Left ventricle myocardium inferior (tissue), 1 donor: ENCODE data around the gene NUDT5. TPM values are rescaled to one million over a fixed set of nuclear protein-coding genes. Genes with fewer than 3 reads are reported as not detected.

Experiments used
- DNase-seq: peaks from one replicate; pipeline ENCODE4 v3.0.0-alpha.2; 2020
- H3K27ac ChIP-seq: fragments of 200-600 bp; replicated peaks from 2 replicates; pipeline ENCODE4 v1.8.0; 2021
- H3K27me3 ChIP-seq: fragments of 200-600 bp; 2 replicates; pipeline ENCODE4 v1.8.0; 2021; ENCODE audit warnings: low read depth
- H3K36me3 ChIP-seq: fragments of 200-600 bp; 2 replicates; pipeline ENCODE4 v1.8.0; 2021
- H3K4me1 ChIP-seq: fragments of 200-600 bp; 2 replicates; pipeline ENCODE4 v1.8.0; 2021
- H3K4me3 ChIP-seq: fragments of 200-600 bp; 2 replicates; pipeline ENCODE4 v1.8.0; 2021; ENCODE audit warnings: mild to moderate bottlenecking, moderate library complexity
- H3K9me3 ChIP-seq: fragments of 200-600 bp; replicated peaks from 2 replicates; pipeline ENCODE4 v1.8.0; 2021
- intact Hi-C: fragments of 100-400 bp; cut with micrococcal nuclease; formaldehyde crosslinking; loops from one replicate; pipeline ENCODE4 v1.11.0; 2022
- total RNA-seq: library from RNA; stranded (reverse); fragmentation: NEBNext Ultra II Directional; extraction: Animal tissue kit (Norgen Biotek cat#: 25700); gene quantifications from one replicate; pipeline ENCODE4 v1.2.1, GENCODE V29; 2021
- TF ChIP-seq, protein P1 (sequence below): fragments of 200-600 bp; IDR thresholded peaks from 2 replicates; pipeline ENCODE4 v1.8.0; 2021; ENCODE audit warnings: antibody characterized with exemption, mild to moderate bottlenecking, borderline replicate concordance
- donor health status: DM: no; HTN: yes; CAD: no; lungs with severe emphysema.

NUDT5 gene
- total RNA-seq, 1 donor from 2014 or later: 8.6 TPM

DNA sequence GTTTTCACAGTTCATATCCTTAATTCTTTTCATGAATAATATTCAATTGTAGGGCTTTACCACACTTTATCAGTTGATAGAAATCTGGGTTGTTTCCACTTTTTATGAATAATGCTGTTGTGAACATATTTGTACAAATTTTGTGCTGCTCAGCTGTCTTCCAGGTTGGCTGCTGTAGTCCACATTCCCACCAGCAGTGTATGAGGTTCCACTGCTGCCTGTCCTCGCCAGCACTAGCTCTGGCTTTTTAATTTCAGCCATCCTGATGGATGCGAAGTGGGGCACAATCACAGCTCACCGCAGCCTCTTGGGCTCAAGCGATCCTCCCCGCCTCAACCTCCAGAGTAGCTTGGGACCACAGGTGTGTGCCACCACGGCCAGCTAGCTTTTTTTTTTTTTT lies 32.8 kb downstream of the NUDT5 start:
- Histone ChIP-seq H3K4me1 (no peaks in the 10 kb centered on the region), H3K4me3 (no peak overlapping the region), H3K27me3 (no peaks in the 10 kb centered on the region), H3K9me3 (no peaks in the 10 kb centered on the region), H3K27ac (no peak overlapping the region), H3K36me3 (peaks cover 79% of the 10 kb centered on the region)
- TF ChIP-seq, protein P1, sequence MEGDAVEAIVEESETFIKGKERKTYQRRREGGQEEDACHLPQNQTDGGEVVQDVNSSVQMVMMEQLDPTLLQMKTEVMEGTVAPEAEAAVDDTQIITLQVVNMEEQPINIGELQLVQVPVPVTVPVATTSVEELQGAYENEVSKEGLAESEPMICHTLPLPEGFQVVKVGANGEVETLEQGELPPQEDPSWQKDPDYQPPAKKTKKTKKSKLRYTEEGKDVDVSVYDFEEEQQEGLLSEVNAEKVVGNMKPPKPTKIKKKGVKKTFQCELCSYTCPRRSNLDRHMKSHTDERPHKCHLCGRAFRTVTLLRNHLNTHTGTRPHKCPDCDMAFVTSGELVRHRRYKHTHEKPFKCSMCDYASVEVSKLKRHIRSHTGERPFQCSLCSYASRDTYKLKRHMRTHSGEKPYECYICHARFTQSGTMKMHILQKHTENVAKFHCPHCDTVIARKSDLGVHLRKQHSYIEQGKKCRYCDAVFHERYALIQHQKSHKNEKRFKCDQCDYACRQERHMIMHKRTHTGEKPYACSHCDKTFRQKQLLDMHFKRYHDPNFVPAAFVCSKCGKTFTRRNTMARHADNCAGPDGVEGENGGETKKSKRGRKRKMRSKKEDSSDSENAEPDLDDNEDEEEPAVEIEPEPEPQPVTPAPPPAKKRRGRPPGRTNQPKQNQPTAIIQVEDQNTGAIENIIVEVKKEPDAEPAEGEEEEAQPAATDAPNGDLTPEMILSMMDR: no peak
- intact Hi-C loops: no loop called here
- DNase-seq: no peak

GRCh38 chr10:12160664-12161063 lies 35.0 kb downstream of the NUDT5 start:
- H3K4me3 ChIP-seq: no peak overlapping the region
- H3K4me1 ChIP-seq: no peaks in the 10 kb centered on the region
- intact Hi-C loops: no loop called here

GRCh38 chr10:12158111-12158510 lies 37.6 kb downstream of the NUDT5 start:
- Histone ChIP-seq H3K36me3 (peaks cover 77% of the 10 kb centered on the region), H3K27ac (no peak overlapping the region), H3K9me3 (no peaks in the 10 kb centered on the region), H3K4me3 (no peak overlapping the region), H3K27me3 (no peaks in the 10 kb centered on the region), H3K4me1 (no peaks in the 10 kb centered on the region)
- intact Hi-C loops: no loop called here
- no peak for DNase-seq
- TF ChIP-seq, protein P1: no peak

More at GRCh38 chr10:12160664-12161063, 35.0 kb downstream of the NUDT5 start:
- H3K27ac ChIP-seq: no peak overlapping the region
- peaks cover 80% of the 10 kb centered on the region for H3K36me3 ChIP-seq
- TF ChIP-seq, protein P1: no peak
- DNase-seq: no peak
- no peaks in the 10 kb centered on the region for H3K9me3 ChIP-seq
- no peaks in the 10 kb centered on the region for H3K27me3 ChIP-seq

- H3K4me1 ChIP-seq: no peaks in the 10 kb centered on the region
- H3K27me3 ChIP-seq: no peaks in the 10 kb centered on the region
- DNase-seq: no peak
- peaks cover 61% of the 10 kb centered on the region for H3K36me3 ChIP-seq
- no peak overlapping the region for H3K4me3 ChIP-seq
- intact Hi-C loops: no loop called here
- H3K9me3 ChIP-seq: no peaks in the 10 kb centered on the region
- no peak overlapping the region for H3K27ac ChIP-seq
- TF ChIP-seq, protein P1: no peak
These were observed 39.1 kb downstream of the NUDT5 start for GRCh38 chr10:12156367-12157123.

DNA sequence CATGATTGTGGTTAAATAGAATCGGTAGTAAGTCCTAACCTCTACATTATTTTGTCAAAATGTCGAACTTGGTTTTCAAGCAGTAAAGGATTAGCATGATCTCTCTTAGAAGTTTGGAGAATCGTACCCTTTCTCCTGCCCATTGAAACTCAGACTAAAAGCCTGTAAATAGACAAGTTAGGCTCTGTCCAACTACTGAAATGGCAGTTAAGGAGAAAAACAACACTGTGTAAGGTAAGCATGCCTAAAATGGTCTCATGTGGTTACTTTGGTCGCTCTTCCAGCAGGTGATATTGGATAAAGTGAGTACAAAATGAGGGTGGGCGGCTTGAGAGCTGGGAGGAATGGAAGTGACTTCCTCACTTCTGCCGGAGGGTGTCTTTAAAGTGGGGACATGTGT lies 41.2 kb downstream of the NUDT5 start:
- no peaks in the 10 kb centered on the region for H3K4me1 ChIP-seq
- TF ChIP-seq, protein P1: no peak
- intact Hi-C loops: no loop called here
- no peaks in the 10 kb centered on the region for H3K27me3 ChIP-seq
- H3K36me3 ChIP-seq: peaks cover 55% of the 10 kb centered on the region
- no peaks in the 10 kb centered on the region for H3K9me3 ChIP-seq
- H3K4me3 ChIP-seq: no peak overlapping the region
- no peak for DNase-seq
- H3K27ac ChIP-seq: no peak overlapping the region
